Stimulated activated CD4-positive, alpha-beta T cell treated with anti-CD3 and anti-CD28 coated beads, Interleukin-1b, Interleukin-23, amount 100 ng/mL, for 4 hours (primary cell): ENCODE results near the gene SRSF5.
"Not testable (repeated sequence)": the region's sequence is repeated elsewhere in the genome, so short reads cannot be mapped to it uniquely, and the experiment has no call there.

Experiments
- DNase-seq, 2 donors: peaks; one replicate each; pipeline ENCODE4 v3.0.0-alpha.2; 2020; ENCODE audit warnings: low read depth in 2 of 2

SRSF5 gene

DNA sequence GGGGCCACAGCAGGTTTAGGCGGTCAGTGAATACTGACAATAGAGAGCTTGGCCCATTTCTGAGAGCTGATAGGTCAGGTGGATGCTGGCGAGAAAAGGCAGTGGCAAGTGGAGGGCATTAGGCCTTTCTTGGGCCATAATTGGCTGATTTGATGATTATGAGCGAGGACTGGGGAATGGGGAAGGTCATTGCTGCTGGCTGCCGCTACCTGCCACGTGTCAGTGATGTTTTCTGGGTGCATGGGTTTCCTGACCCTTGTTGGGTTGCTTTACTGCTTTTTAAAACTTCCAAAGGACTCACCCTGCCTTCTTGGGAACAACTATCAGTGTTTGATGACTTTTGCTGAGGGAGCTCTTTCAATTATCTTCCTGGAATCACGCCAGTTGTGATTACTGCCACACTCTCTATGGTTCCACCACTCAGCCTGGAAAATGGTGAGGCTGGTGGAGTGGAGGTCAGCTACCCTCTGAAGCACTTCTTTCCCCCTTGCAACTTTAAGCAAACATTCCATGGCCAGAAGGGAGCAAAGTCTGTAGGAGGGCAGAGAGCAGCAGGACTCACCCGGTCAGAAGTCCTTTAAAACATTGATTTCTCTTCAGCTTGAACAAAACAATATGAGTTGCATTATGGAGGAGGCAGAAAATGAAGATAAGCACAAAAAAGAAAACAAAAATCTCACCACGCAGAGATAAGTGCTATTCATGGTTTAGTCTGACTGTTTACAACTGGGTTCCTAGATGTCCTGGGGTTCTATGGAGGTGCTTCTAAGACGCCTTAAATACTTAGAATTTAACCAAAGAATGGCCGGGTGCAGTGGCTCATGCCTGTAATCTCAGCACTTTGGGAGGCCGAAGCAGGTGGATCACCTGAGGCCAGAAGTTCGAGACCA, 42.2 kb downstream of the SRSF5 start:
- no peak for DNase-seq

DNA sequence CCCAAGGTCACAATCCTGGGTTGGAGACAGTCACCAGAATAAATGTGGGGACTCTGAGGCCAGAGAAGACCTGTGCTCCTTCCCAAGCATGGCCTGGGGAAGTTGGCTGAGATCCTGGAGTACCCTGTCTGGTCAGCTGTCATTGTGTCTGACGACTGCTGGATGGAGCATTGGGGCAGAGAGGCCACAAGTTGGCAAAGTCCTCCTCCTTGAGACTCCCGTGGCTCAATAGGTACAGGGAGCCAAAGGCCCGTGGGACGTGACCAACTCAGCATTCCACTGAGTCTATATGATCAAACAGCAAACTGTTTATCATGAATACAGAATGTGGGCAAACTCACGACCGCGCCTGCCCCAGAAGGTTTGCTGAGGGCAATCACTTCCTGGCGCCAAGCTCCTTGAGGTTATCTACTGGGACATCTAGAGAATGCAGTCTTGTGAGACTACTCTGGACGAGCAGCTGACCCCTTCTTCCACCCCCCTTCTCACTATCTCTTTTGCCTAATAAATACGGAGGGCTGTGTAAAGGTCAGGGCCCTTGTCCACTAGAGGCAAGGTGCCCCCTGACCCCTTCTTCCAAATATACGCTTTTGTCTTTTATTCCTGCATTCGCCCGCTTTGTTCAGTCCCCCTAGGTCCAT, 44.4 kb downstream of the SRSF5 start:
- no peak for DNase-seq

DNA sequence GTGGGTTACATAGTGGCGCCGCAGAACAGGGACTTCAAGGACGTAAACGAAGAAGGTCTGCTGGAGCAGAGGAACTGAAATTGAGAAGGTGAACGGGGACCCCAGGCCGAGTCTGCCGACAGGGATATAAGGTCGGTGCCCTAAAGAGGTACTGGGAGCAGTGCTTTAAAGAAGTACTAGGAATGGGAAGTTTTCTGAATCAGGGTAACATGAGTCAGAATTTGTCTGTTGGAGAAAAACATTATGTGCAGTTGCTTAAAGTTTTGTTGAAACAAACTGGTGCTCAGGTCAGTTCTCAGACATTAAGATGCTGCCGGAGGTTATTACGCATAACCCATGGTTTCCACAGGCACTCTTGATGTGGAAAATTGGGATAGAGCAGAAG, 44.9 kb downstream of the SRSF5 start:
- no peak for DNase-seq

DNA sequence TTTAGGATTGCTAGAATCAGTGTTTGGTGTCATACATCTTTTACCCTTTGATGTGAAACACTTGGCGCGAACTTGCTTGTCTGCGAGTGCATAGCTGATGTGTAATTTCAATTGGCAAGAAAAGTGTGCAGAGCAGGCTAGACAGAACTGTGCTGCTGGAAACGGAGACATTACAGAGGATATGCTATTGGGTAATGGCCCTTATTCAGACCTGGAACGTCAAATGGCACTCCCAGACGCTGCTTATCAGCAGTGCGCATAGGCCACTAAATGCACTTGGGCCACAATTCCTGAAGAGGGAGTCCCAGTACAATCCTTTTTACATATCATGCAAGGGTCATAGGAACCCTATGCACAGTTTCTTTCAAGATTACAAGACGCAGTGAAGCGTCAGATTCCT, 45.8 kb downstream of the SRSF5 start:
- DNase-seq: no peak

DNA sequence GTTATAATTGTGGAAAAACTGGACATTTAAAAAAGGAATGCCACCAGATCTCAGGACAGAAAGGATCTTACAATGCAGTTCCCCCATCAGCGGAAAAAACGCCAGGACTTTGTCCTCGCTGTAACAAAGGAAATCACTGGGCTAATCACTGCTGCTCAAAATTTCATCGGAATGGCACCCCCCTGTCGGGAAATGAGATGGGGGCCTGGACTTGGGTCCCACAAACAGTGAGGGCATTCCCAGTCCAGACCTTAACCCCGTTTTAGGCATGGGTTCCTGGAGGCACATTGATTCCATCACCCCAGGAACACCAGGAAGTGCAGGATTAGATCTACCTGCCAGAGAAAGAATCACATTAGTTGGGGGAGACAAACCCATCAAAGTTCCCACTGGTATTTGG, 46.4 kb downstream of the SRSF5 start:
- not testable (repeated sequence) for DNase-seq

DNA sequence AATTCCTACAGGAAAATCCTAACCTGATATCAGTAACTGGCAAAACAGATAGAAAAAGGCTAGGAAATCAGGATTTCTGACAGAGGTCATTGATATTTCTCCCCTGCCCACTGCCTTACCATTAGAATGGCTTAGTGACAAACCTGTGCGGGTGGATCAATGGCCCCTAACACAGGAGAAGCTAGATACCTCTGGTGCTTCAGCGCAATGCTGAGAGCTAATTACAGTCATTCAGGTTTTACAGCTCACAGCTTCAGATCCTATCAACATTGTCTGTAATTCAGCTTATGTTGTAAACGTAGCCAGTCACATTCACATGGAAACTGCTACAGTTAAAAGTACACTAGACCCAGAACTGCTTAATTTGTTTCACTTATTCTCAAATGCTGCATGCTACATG, 47.5 kb downstream of the SRSF5 start:
- no peak for DNase-seq

DNA sequence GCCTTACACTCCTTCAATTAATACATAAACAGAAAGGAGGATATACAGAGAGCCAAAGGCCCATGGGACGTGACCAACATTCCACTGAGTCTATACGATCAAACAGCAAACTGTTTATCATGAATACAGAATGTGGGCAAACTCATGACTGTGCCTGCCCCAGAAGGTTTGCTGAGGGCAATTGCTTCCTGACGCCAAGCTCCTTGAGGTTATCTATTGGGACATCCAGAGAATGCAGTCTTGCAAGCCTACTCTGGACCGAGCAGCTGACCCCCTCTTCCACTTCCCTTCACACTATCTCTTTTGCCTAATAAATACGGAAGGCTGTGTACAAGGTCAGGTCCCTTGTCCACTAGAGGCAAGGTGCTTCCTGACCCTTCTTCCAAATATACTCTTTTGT, 48.6 kb downstream of the SRSF5 start:
- DNase-seq: no peak

DNA sequence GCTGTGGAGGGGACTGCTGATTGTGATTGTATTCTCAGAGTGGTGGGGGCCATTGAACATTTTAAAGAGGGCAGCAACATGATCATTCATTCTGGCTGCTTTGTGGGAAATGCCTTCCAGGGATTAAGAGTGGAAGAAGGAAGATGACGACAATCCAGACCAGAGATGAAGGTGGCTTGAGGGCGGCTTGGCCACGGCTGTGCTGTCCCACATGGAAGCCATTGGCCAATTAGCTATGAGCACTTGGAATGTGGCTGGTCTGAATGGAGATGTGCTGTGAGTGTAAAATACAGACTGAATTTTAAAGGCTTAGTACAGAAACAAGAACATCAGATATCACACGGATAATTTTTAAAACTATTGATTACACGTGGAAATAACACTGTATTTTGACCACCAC, 49.3 kb downstream of the SRSF5 start:
- no peak for DNase-seq

DNA sequence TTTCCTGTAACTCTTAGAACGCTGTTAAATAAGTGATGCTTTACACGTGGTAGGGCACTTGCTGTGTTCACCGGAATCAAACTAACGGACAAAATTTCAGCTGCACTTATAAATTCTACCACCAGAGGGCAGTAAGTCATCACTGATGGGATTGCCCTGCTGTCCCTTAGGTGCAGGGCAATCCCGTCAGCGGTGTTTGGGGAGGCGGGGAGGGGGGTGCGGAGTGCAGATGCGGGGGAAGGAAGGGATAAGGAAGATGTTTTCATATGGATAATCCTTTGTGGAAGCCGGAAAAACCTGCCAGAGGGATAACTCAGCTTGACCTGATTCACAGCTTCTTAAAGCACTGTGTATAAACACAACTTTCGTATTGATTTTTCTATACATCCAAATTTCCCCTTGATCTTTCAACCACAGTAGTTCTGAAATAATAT, 51.8 kb downstream of the SRSF5 start:
- DNase-seq: peak; percentile 5 to 72

DNA sequence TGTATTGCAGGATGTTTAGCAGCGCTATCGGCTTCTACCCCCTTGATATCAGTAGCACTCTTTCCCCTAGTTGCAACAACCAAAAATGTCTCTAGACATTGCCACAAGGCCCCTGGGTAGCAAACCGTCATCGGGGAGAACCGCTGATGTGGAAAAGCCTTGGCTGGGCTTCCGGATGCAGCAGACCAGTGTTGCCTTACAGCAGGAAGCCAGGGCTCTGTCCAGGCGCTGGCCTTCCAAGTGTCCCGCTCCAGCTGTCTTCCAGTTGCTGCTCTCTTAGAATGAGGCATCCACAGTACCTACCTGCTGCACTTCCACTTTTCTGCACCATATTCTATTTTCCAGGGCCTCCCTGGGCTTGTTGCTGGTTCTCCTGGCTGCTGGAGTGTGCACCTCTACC, 52.7 kb downstream of the SRSF5 start:
- no peak for DNase-seq

DNA sequence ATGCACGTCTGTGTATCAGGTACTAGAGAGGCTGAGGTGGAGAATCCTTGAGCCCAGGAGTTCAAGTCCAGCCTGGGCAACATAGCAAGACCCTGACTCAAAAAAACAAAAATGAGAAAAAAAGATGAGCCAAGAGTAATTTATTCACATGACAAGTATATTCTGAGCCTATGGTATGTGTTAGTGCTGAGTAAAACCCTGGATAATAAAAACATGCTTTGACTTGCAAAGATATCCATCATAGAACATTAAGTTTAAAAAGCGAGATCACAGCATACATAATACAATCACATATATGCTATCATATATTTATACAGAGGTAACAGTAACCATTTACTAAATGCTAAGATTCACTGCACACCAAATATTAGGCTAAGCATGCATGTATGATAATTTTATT, 54.0 kb downstream of the SRSF5 start:
- DNase-seq: no peak
